22Rv1 (cell line): ENCODE measurements around the gene COTL1.

Source experiments
- ZFX ChIP-seq: fragments of 450-650 bp; IDR thresholded peaks from 2 replicates; pipeline ENCODE4 v1.6.1; 2017; ENCODE audit warnings: antibody characterized with exemption, borderline replicate concordance
- TF ChIP-seq, protein P1 (sequence below): fragments of 450-650 bp; IDR thresholded peaks from 2 replicates; pipeline ENCODE4 v1.5.1; 2017; ENCODE audit warnings: mild to moderate bottlenecking

DNA sequence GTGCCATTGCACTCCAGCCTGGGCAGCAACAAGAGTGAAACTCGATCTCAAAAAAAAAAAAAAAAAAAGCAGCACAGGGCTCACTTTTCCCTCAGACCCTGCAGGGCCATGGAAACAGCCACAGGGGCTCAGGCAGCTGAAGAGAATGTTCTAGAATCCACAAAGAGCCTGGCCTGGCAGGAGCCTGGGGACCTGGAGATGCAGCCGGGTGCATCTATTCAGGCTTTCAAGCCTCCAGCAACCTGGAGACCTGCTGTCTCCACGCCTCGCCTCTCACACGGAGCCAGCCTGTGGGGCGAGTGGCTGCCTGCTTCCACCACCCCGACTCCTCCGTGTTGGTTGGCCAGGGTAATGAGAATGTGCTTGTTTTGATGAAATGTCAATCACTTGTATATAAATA is 69.4 kb downstream of the COTL1 start:
- TF ChIP-seq, protein P1, sequence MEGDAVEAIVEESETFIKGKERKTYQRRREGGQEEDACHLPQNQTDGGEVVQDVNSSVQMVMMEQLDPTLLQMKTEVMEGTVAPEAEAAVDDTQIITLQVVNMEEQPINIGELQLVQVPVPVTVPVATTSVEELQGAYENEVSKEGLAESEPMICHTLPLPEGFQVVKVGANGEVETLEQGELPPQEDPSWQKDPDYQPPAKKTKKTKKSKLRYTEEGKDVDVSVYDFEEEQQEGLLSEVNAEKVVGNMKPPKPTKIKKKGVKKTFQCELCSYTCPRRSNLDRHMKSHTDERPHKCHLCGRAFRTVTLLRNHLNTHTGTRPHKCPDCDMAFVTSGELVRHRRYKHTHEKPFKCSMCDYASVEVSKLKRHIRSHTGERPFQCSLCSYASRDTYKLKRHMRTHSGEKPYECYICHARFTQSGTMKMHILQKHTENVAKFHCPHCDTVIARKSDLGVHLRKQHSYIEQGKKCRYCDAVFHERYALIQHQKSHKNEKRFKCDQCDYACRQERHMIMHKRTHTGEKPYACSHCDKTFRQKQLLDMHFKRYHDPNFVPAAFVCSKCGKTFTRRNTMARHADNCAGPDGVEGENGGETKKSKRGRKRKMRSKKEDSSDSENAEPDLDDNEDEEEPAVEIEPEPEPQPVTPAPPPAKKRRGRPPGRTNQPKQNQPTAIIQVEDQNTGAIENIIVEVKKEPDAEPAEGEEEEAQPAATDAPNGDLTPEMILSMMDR = no peak
- no peak for TF ChIP-seq ZFX
